Fibroblast of the conjunctiva (primary cell): ENCODE data around the gene BUD23.
"Not testable (repeated sequence)": the region's sequence is repeated elsewhere in the genome, so short reads cannot be mapped to it uniquely, and the experiment has no call there.

Experiments
- DNase-seq: peaks from one replicate; pipeline ENCODE4 v3.0.0-alpha.2; 2010; ENCODE audit warnings: low read depth

The BUD23 gene

DNA sequence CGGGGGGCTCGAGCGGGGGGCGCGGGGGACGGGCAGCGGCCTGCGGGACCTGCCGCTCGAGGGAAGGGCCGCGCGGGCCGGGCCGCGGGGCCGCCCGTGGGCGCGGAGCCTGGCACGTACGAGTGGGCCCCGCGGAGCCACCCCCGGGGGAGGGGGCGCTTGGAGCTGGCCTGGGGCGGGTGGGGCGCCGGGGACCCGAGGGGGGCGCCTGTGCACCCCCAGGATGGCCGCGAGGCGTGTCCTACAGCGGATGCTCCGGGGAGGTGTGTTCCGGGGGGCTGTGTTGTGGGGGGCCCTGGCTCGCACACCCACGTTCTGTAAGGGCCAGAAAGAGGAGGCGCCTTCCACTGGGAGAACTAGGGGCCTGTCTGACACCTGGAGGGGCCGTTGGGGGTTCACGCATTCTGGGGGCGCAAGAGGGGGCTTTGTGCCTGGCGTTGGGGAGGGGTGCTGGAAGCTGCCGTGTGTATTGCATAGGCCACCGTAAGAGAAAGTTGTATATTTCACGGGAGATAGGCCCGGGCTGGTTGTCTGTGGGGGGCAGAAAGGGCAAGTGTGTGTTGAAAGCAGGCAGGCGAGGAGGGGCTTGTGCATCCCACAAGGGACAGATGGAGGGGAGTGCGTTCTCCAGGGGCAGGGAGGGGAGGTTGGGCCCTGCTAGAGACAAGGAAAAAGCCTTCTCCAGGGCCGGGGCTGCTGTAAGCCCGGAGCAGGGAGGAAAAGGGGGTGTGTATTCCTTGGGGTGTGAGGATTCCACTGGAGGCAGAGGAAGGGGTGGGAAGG lies 15.1 kb upstream of the BUD23 start:
- no peak for DNase-seq

DNA sequence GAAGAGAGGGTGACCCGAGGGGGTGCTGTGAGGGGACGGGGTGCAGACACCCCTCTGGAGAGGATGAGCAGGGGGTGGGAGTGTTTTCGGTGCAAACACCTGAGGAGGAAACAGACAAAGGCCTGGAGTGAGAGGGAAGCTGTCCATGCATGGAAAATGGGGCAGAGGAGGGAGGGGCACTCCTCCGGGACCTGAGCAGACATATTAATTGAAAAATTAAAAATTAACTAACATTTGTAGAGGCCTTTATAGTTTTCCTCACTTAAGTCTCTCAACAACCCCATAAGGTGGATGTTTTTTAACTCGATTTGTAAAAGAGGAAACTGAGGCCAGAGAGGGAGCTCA lies 14.5 kb upstream of the BUD23 start:
- no peak for DNase-seq

- DNase-seq = no peak
Observed at GRCh38 chr7:73669288-73669701, 14.1 kb upstream of the BUD23 start.

- DNase-seq = no peak
Observed at GRCh38 chr7:73669858-73670385, 13.5 kb upstream of the BUD23 start.

DNA sequence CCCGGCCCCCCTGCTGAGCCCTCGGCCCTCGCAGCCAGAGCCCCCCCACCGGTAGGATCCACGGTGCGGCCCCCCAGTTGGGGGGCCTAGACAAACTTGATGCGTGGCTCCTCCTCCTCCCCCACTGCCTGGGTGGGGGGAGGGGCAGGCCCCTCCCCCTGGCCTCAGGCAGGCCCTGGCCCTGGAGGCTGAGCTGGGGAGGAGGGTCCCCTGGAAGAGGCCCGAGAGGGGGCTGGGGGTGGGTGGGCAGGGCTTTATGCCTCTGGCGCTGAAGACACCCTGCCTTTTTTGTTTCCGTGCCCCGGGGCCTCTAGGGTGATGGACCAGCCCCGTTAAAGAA lies 12.1 kb upstream of the BUD23 start:
- no peak for DNase-seq

DNA sequence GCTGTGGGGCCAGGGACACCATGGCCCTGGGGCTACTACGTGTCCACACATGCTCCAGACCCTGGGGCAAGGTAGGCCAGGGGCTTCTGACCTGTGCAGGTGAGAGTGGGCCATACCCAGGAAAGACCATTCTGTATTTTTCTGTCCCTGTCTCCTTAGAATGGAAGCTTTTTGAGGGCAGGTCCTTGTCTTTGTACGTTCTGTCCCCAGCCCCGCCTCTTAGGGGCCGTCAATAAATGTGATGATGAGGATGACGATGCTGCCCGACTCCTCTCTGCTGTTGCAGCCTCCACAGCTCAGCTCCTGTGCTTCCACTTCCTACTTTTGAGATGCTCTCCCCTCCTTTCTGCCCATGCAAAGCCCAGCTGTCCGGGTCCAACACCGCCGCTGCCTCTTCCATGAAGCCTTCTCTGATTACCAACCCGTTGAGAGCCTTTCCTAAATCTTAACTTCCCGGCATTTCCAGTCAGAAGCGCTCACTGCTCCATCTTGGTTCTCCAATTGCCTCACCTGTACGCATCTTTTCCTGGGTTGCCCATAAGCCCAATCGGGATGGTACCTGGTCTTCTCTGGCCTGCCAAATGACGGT lies 11.4 kb upstream of the BUD23 start:
- no peak for DNase-seq

DNA sequence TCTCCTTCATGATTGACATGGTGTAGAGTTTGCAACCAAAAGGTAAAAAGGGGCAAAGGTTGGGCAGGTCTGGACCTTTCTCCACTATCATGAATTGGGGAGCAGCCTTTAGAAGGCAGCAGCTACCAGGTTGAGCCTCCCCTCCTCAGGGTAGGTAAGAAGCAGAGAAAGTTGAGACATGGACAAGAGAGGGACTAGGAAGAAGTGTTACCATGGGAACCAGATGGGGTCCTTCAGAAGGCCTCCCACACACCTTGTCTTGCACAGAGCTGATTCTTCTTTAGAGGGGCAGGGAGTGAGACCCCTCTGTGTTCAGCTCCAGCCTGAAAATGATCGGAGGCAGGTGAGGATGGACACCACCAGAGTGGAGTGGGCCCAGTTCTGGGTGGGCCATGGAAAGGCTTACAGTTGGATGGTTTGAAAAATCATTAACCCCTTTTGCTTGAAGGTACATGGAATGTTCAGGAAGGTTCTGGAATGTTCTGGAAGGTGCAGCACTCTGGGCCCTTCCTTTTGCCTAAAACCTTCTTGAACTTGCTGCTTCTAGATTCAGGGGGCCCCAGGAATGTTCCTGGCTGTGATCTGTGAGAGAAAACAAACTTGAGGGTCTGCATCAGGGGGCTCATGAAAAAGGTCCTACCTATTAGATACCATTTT lies 8.8 kb upstream of the BUD23 start:
- no peak for DNase-seq

- not testable (repeated sequence) for DNase-seq
Observed at GRCh38 chr7:73676062-73676461, 7.3 kb upstream of the BUD23 start.

DNA sequence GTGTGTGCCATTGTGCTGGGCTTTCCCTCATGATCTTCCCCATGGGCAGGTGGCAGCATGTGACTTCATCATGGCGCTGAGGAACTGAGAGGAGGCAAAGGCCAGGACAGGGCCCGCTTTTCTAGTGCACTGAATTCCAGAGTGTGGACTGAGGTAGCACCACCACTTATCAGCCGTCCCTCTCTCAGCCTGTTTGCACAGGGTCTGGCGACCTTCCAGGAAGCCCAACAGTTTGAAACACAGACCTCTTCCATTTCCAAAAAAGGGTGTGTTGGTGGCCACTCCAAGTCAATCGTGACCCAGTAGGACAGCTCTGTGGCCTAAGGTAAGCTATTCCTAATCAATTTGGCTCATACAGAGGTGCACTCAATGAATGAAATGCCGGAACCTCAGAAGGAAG lies 4.5 kb upstream of the BUD23 start:
- no peak for DNase-seq

DNA sequence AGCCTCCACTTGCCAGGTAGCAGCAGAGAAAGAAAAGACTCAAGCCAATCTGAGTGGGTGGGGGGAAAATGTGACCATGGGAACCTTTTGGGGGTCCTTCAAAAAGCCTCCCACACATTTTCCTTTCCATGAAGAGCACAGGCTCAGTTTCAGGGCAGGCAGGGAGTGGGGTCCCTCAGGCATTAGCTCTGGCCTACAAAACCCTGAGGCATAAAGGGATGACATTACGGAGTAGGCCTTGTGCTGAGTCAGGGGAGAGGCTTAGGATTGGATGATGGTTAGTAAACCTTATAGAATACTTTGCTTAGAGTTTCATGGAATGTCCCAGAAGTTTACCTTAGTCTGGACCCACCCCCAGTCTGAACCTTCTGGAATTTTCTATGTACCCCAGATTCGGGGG lies 3.7 kb upstream of the BUD23 start:
- no peak for DNase-seq

DNA sequence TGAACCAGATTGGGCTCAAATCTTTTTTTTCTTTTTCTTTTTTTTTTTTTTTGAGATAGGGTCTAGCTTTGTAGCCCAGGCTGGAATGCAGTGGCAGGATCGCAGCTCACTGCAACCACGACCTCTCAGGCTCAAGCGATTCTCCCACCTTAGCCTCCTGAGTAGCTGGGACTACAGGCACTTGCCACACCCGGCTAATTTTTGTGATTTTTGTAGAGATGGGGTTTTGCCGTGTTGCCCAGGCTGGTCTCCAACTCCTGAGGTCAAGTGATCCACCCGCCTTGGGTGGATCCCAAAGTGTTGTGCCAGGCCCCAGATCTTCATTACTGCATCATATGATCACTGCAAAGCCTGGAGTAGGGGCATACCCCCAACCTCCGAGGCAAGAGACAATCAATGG lies 2.9 kb upstream of the BUD23 start:
- DNase-seq = no peak

DNA sequence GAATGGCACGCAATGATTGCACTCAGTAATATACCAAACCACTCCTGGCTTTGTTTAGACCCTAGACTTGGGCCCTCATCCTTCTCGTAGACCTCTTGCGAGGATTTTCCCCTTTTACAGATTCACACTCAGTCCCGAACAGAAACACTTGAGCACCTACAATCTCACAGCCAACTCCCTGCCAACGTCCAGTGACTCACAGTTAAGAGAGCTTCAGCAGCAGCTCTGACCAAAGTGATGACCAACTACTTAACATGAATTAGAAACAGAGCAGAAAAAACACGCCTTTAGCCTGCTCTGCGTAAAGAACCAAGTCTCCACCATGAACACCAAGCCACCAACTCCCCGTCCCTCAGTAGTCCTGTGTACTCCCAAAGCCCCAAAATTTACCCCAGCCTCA lies 2.4 kb upstream of the BUD23 start:
- no peak for DNase-seq

- no peak for DNase-seq
Observed at GRCh38 chr7:73682745-73683055, 697 bp upstream of the BUD23 start.

- no peak for DNase-seq
Observed at GRCh38 chr7:73683788-73684693, 644 bp downstream of the BUD23 start.

- DNase-seq = no peak
Observed at GRCh38 chr7:73685311-73685710, 1.9 kb downstream of the BUD23 start.

- DNase-seq = no peak
Observed at GRCh38 chr7:73688288-73688687, 4.9 kb downstream of the BUD23 start.

DNA sequence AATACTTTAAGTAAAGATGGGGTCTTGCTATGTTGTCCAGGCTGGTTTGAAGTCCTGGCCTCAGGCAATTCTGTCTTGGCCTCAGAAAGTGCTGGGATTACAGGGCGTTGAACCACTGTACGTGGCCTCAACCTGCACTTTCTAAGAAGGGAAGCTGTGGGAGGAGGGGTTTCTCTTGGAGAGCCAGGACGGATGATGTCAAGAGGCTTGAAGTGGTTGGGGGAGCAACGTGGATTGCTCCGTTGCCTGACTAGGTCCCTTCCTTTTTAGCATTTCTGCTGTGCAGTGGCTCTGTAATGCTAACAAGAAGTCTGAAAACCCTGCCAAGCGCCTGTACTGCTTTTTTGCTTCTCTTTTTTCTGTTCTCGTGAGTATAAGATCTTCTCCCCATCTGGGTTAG lies 7.2 kb downstream of the BUD23 start:
- no peak for DNase-seq

GRCh38 chr7:73696372-73696771 lies 13.0 kb downstream of the BUD23 start:
- DNase-seq = no peak

GRCh38 chr7:73698410-73698809 lies 15.0 kb downstream of the BUD23 start:
- DNase-seq = no peak

DNA sequence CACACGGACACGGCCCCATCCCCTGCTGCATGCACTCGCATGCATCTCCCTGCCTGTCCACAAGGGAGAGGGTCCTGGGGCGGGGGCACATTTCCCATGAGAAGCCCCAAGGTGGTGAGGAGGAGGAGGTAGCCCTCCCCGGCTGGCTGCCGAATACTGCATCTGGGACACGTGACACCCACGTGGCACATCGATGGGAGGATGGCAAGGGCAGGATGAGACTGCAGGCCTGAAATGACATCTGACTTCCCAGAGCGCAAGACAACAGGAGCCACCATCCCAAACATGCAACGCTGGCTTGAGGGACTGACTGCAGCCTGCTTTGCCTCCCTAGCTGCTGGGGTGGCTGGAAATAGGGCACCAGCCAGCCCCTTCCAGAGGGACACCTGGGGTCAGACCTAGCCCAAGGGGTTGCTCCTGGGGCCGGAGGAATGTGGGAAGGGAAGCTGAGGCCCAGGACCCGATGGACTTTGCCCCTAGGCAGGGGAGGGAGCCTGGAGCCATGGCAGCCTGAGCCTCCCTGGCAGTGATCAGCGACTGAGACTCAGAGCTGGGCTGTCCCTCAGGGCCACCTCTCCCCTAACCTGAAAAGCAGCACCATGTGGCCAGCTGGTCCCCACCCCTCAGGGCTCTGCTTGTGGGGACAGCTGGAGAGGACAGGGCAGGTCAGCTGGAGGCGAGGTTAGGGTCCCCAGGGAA lies 16.1 kb downstream of the BUD23 start:
- no peak for DNase-seq

DNA sequence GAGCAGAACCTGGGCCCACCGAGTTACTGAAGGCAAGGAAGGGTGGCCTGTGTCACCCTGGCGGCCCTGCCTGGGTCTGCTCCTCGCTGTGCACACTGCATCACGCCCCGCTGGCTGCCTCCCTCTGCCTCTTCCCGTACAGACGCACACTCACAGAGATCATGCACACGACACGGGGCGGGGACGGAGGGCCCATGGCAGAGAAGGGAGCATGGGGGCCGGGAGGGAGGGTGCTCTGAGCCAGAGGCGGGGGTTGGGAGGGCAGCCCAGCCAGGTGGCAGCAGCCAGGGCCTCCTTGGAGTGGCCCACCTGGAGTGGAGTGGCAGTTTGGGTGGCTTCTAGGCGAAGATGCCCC lies 16.6 kb downstream of the BUD23 start:
- no peak for DNase-seq

DNA sequence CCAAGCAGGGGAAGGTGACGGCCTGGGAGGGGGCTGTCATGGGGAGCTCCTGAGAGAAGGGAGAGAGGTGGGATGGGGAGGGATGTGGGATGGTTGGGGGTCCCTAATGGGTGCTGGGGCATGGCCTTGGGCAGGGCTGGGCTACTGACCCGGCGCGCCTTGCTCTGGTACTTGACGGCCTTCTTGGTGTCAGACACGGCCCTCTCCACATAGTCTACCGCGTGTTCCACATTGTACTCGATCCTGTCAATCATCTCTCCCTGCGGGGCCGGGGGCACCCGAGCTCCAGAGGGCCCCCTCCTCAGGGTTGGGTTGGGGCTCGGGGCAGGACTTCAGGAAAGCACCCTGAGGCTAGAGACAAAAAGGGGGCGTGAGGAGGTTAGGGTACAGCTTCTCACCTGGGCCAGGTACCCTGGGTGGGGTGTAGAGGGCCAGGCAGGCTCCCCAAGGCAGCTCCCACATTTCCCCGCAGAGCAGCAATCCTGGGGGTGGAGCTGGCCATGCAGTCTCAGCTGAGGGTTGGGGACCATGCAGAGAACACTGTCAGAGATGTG lies 17.3 kb downstream of the BUD23 start:
- DNase-seq = no peak
